Gastrocnemius medialis (tissue), 4 donors: ENCODE results near the gene COQ8A. TPM values are rescaled to one million over a fixed set of nuclear protein-coding genes. Genes with fewer than 3 reads are reported as not detected.

Source experiments
- ATAC-seq, 2 donors: fragments of 150-250 bp; one replicate each; pipeline ENCODE4 v1.9.1; 2016
- DNase-seq, 2 donors: peaks; one replicate each; pipeline ENCODE4 v3.0.0-alpha.2; 2019
- H3K27ac ChIP-seq, 4 donors: fragments of 200-600 bp; sonication (generic); 1 replicate in 1 of 4; 2 replicates in 3 of 4; pipeline ENCODE4 v1.5.1; 2016 to 2018; ENCODE audit warnings: mild to moderate bottlenecking in 2 of 4, moderate library complexity in 1 of 4
- H3K27me3 ChIP-seq, 3 donors: fragments of 200-600 bp; sonication (generic) in 2 of 3; 1 replicate in 1 of 3; 2 replicates in 2 of 3; pipeline versions ENCODE4 v1.5.1 to v1.6.0; 2016 to 2019; ENCODE audit warnings: mild to moderate bottlenecking in 1 of 3, moderate library complexity in 1 of 3
- H3K36me3 ChIP-seq, 2 donors: fragments of 200-600 bp; sonication (generic) in 1 of 2; one replicate each; pipeline ENCODE4 v1.5.1; 2017 to 2018
- H3K4me1 ChIP-seq, 2 donors: fragments of 200-600 bp; sonication (generic) in 1 of 2; one replicate each; pipeline ENCODE4 v1.5.1; 2016 to 2017; ENCODE audit warnings: mild to moderate bottlenecking in 2 of 2
- H3K4me3 ChIP-seq, 4 donors: fragments of 200-600 bp; sonication (generic) in 3 of 4; 1 replicate in 1 of 4; 2 replicates in 3 of 4; pipeline ENCODE4 v1.5.1; 2016 to 2019; ENCODE audit warnings: mild to moderate bottlenecking in 2 of 4
- H3K9me3 ChIP-seq, 3 donors: fragments of 200-600 bp; sonication (generic) in 2 of 3; 1 replicate in 1 of 3; 2 replicates in 2 of 3; pipeline ENCODE4 v1.5.1; 2016 to 2019
- CTCF ChIP-seq, 5 experiments: fragments of 450-650 bp in 3 of 5; fragments of 200-600 bp in 2 of 5; sonication (generic) in 2 of 5; IDR thresholded peaks in 4 of 5; conservative IDR thresholded peaks in 1 of 5; 1 replicate in 4 of 5; 2 replicates in 1 of 5; pipeline ENCODE4 v1.5.1; 2016 to 2019; ENCODE audit warnings: antibody characterized with exemption in 5 of 5, mild to moderate bottlenecking in 3 of 5, moderate library complexity in 3 of 5
- POLR2A ChIP-seq, 2 donors: fragments of 450-650 bp; IDR thresholded peaks; one replicate each; pipeline ENCODE4 v1.6.1; 2017; ENCODE audit warnings: antibody characterized with exemption in 2 of 2, mild to moderate bottlenecking in 2 of 2, moderate library complexity in 2 of 2
- in situ Hi-C, 4 donors: fragments of 200-750 bp; cut with MboI; loops; one replicate each; pipeline versions ENCODE4 v1.15.0 to v1.8.0; 2017; ENCODE audit warnings: low sequenced_read_pairs in 4 of 4
- intact Hi-C: fragments of 100-400 bp; cut with DNase I; formaldehyde crosslinking; loops from one replicate; pipeline ENCODE4 v1.15.1; 2023; ENCODE audit warnings: low total_unique reads
- total RNA-seq, 4 donors: library from RNA; depleted of rRNA; stranded (reverse); fragments of >200 nt; gene quantifications; one replicate each; pipeline versions ENCODE4 v1.1.0 to v1.2.3, GENCODE V29; 2016

Gene COQ8A
- total RNA-seq, 4 donors from 2014 or later, result 950 to 2,403 (median 1,384) TPM

DNA sequence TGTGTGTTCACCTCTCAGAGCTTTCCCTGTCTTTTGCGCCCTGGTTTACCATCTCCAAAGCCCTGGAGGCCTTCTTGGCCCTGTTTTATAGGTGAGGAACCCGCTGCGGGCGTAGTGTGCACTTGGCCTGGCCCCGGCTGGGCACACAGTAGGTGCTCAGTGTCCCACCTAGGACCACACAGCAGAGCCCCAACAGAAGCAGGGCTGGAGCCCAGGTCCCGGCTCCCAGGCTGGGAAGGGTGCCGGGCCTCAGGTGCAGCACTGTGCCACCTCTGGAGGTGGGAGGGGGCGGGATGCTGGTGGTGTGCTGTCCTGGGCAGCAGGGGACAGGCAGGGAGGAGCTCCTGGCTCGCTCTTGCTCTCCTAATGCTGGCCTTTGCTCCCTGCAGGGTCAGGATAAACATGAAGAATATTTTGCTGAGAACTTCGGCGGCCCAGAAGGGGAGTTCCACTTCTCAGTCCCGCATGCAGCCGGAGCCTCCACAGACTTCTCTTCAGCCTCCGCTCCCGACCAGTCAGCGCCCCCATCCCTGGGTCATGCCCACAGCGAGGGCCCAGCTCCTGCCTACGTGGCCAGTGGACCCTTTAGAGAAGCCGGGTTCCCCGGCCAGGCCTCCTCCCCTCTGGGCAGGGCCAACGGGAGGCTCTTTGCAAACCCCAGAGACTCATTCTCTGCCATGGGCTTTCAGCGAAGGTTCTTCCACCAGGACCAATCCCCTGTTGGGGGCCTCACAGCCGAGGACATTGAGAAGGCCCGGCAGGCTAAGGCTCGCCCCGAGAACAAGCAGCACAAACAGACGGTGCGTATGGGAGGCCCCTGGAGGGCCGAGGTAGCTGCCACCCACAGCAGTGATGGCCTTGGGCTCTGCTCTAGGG is 24.8 kb downstream of the COQ8A start:
- no peaks in the 10 kb centered on the region for H3K9me3 ChIP-seq
- peaks cover 78 to 86% of the 10 kb centered on the region in 2 donors for H3K4me1 ChIP-seq
- intact Hi-C loops, result no loop called here
- H3K4me3 ChIP-seq, result no peak overlapping the region
- H3K27me3 ChIP-seq, result no peaks in the 10 kb centered on the region
- no peak for TF ChIP-seq POLR2A (IDR thresholded peaks at IDR 0.05)
- no peak for TF ChIP-seq CTCF (IDR thresholded peaks at IDR 0.05 in 4 of 5, conservative IDR thresholded peaks at IDR 0.05 in 1 of 5)
- DNase-seq (no peak), ATAC-seq (no peak)
- peaks cover 0 to 18% of the 10 kb centered on the region in 2 donors for H3K36me3 ChIP-seq
- H3K27ac ChIP-seq, result peak overlapping the region; percentile 99
- in situ Hi-C loops, result no loop called here

DNA sequence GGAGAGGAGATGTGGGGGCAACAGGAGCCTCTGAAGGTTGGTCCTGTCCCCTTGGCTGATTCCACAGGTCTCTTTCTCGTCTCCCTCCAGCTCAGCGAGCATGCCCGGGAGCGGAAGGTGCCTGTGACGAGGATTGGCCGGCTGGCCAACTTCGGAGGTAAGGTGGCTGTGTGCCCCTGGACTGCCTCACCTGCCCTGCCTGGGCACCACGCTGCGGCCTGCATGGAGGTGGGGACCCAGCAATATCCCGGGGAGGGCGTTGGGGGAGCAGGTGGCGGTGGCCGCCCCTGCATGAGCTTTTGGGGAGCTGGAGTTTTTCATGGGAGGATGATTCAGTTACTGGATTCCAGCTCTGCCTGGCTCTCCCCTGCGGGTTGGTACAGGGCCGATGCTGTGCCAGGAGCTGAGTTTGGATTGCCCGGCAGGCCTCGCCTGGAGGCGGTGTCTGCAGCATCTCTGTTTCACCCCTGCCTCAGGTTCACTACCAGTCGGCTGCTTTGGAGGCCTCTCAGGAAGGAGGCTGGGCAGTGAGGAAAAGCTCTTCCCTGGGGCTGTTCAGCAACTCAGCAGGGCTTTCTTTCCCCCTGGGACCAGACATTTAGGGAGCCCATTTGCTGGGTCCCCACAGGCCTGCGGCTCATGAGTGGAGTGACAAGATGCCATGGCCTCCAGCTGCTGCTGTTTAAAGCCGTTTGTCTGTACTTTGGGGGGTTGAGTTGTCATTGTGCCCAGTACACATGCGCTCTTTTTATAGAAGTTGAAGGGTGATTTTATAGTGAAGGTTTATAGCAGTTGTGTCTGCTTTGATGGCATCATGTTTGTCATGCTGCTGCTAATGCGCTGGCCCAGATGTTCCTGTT is 25.7 kb downstream of the COQ8A start:
- Histone ChIP-seq H3K4me1 (peaks cover 83 to 89% of the 10 kb centered on the region in 2 donors), H3K9me3 (no peaks in the 10 kb centered on the region), H3K4me3 (no peak overlapping the region), H3K27ac (peak overlapping the region; percentile 99), H3K27me3 (no peaks in the 10 kb centered on the region), H3K36me3 (peaks cover 0 to 26% of the 10 kb centered on the region in 2 donors)
- intact Hi-C loops, result no loop called here
- TF ChIP-seq CTCF (IDR thresholded peaks at IDR 0.05 in 4 of 5, conservative IDR thresholded peaks at IDR 0.05 in 1 of 5) (no peak), POLR2A (IDR thresholded peaks at IDR 0.05) (no peak)
- no peak for ATAC-seq
- DNase-seq, result peak in 1 of 2 donors; percentile 67
- in situ Hi-C loops, result no loop called here

DNA sequence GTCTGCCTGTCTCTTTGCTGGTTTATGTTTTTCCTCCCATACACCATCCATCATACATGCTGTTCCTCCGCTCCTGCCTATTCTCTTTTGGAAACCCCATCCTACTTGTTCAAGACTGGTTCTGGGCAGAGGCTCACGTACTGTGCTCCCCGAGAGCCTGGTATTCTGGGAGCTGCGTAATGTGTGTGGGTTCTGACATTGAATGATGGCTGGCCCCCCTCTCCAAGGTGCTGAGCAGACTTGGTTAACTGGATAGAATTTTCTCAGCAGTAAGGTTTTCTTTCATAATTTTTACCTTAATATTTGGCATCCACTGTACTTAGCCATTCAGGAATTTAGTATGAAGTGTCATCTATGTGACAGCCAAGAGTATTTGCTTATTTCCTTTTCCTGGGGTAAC is 26.6 kb downstream of the COQ8A start:
- ATAC-seq (no peak), DNase-seq (peak in 1 of 2 donors; percentile 29)
- Histone ChIP-seq H3K27ac (peak overlapping the region; percentile 99), H3K27me3 (no peaks in the 10 kb centered on the region), H3K36me3 (peaks cover 0 to 35% of the 10 kb centered on the region in 2 donors), H3K4me3 (no peak overlapping the region), H3K9me3 (no peaks in the 10 kb centered on the region), H3K4me1 (peaks cover 77 to 92% of the 10 kb centered on the region in 2 donors)
- in situ Hi-C loops, result no loop called here
- no peak for TF ChIP-seq POLR2A (IDR thresholded peaks at IDR 0.05)
- intact Hi-C loops, result loop anchor here (1.0 kb wide), 1 partner anchor 23 kb away; no protein-coding TSS in a partner anchor

DNA sequence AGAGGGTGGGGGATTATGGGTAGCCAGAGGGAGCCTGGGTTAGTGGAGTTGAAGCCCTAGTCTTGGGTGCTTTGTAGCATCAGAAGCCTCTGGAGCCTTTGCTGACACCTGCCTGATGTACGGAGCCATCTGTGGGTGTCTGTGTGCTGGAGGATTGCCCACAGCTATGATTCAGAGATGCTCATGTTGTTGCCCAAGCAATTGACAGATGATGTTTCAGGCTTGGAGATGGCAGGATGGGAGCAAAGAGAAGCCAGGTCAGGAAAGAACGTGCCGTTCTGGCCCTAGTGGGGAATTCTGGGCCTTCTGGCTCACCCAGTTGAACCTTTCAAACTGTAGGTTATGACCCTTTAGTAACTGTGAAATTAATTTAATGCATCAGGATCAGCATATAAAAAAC is 27.6 kb downstream of the COQ8A start:
- Histone ChIP-seq H3K36me3 (peaks cover 0 to 40% of the 10 kb centered on the region in 2 donors), H3K4me3 (peak overlapping the region in 1 of 4 donors; percentile 31), H3K4me1 (peaks cover 82 to 92% of the 10 kb centered on the region in 2 donors), H3K9me3 (no peaks in the 10 kb centered on the region), H3K27ac (peak overlapping the region; percentile 99), H3K27me3 (no peaks in the 10 kb centered on the region)
- in situ Hi-C loops (no loop called here), intact Hi-C loops (loop anchor here (1.0 kb wide), 1 partner anchor 24 kb away; no protein-coding TSS in a partner anchor)
- DNase-seq (peak; percentile 94 to 98), ATAC-seq (peak; percentile 88 to 89)
- peak in 1 of 2 donors; percentile 48 for TF ChIP-seq POLR2A (IDR thresholded peaks at IDR 0.05)
- TF ChIP-seq CTCF (IDR thresholded peaks at IDR 0.05 in 4 of 5, conservative IDR thresholded peaks at IDR 0.05 in 1 of 5), result no peak
